Heart right ventricle (tissue), 16 donors: ENCODE measurements around the gene TMEM151B. TPM values are rescaled to one million over a fixed set of nuclear protein-coding genes. Genes with fewer than 3 reads are reported as not detected.

Experiments
- ATAC-seq, 8 donors: fragments of 200-7000 bp; cut with Tn5 transposase; one replicate each; pipeline ENCODE4 v1.9.1; 2020; ENCODE audit warnings: mild to moderate bottlenecking in 8 of 8, moderate library complexity in 8 of 8, moderate number of reproducible peaks in 1 of 8
- DNase-seq, 2 donors: peaks; one replicate each; pipeline ENCODE4 v3.0.0-alpha.2; 2020
- H3K27ac ChIP-seq, 10 donors: fragments of 200-600 bp; sonication (generic) in 2 of 10; one replicate each; pipeline versions ENCODE4 v1.5.0 to v1.8.0; 2020 to 2022; ENCODE audit warnings: mild to moderate bottlenecking in 3 of 10
- H3K27me3 ChIP-seq, 7 donors: fragments of 200-600 bp; one replicate each; pipeline ENCODE4 v1.8.0; 2021 to 2022; ENCODE audit warnings: mild to moderate bottlenecking in 2 of 7
- H3K36me3 ChIP-seq, 9 donors: fragments of 200-600 bp; sonication (generic) in 1 of 9; one replicate each; pipeline versions ENCODE4 v1.5.0 to v1.8.0; 2020 to 2022; ENCODE audit warnings: mild to moderate bottlenecking in 2 of 9
- H3K4me1 ChIP-seq, 9 donors: fragments of 200-600 bp; sonication (generic) in 1 of 9; one replicate each; pipeline versions ENCODE4 v1.5.0 to v1.8.0; 2020 to 2022; ENCODE audit warnings: mild to moderate bottlenecking in 4 of 9
- H3K4me3 ChIP-seq, 10 donors: fragments of 200-600 bp; sonication (generic) in 2 of 10; one replicate each; pipeline versions ENCODE4 v1.5.0 to v1.8.0; 2020 to 2022; ENCODE audit warnings: mild to moderate bottlenecking in 7 of 10, moderate library complexity in 2 of 10
- H3K9me3 ChIP-seq, 11 donors: fragments of 200-600 bp in 10 of 11; sonication (generic) in 2 of 11; one replicate each; pipeline versions ENCODE4 v1.5.0 to v1.8.0; 2013 to 2022; ENCODE audit warnings: mild to moderate bottlenecking in 2 of 11, control low read depth in 1 of 11, moderate library complexity in 1 of 11
- WGBS, 2 donors: extraction: QIAGEN DNeasy Blood & Tissue Kit; methylation state at CpG; one replicate each; pipeline ENCODE4 v1.1.7; 2013; ENCODE audit warnings: inconsistent platforms in 1 of 2; 5-methylcytosine and 5-hydroxymethylcytosine counted together
- intact Hi-C, 10 donors: fragments of 100-400 bp; cut with DNase I; formaldehyde crosslinking; loops; one replicate each; pipeline versions ENCODE4 v1.11.1 to v1.14.2; 2022
- polyA plus RNA-seq, 2 donors: library from polyadenylated mRNA; stranded (reverse); fragments of 200-250 nt; gene quantifications; one replicate each; pipeline ENCODE4 v1.2.3, GENCODE V29; 2013
- total RNA-seq, 10 donors: library from RNA; stranded (reverse); fragmentation: NEBNext Ultra II Directional in 3 of 10; extraction: Animal tissue kit (Norgen Biotek cat#: 25700) in 3 of 10; gene quantifications; one replicate each; pipeline versions ENCODE4 v1.2.1 to v1.2.4, GENCODE V29; 2021 to 2023
- TF ChIP-seq, protein P1 (sequence below), 9 donors: fragments of 200-600 bp; sonication (generic) in 2 of 9; IDR thresholded peaks; one replicate each; pipeline versions ENCODE4 v1.5.0 to v1.8.0; 2021 to 2022; ENCODE audit warnings: antibody characterized with exemption in 9 of 9, mild to moderate bottlenecking in 5 of 9, moderate library complexity in 1 of 9
- donor health status: Arrhythmogenic right ventricular cardiomyopathy.
- donor health status: ischemic (EF 13 %, LVEDD 7.1; RV severe dilation, severe dysfunction).
- donor health status: healthy with polysubstance abuse.
- donor health status: DM: no; HTN: yes; CAD: no.
- donor health status: DM: no; HTN: no; CAD: no.
- donor health status: ischemic (EF 25% LVEDD 6.9; RV normal size, moderate dysfunction).
- donor health status: ischemic (EF 25% LVEDD 5.7; RV mildly dilated, moderate dysfunction).
- donor health status: healthy.
- donor health status: DM: yes; HTN: yes; CAD: no.
- donor health status: Ischemic cardiomyopathy.
- donor health status: ischemic (EF 35%, LVEDD 5.7; RV mildly dilated, moderate dysfunction).
- donor health status: nonischemic (EF 11% LVEDD 7.7; RV severe dilation, severe dysfunction).
- donor health status: DM: yes; HTN: yes; CAD: no.
- donor health status: PGD.
- donor health status: ischemic (EF 29% LVEDD 5.4; RV normal size, mild dysfunction).
- donor health status: nonischemic (EF 23%, LVEDD 6.1; RV moderate dilation, normal function).

Gene TMEM151B
- total and polyA plus RNA-seq, 12 donors, result 0.09 to 2.2 (median 0.43) TPM; not detected in 4

DNA sequence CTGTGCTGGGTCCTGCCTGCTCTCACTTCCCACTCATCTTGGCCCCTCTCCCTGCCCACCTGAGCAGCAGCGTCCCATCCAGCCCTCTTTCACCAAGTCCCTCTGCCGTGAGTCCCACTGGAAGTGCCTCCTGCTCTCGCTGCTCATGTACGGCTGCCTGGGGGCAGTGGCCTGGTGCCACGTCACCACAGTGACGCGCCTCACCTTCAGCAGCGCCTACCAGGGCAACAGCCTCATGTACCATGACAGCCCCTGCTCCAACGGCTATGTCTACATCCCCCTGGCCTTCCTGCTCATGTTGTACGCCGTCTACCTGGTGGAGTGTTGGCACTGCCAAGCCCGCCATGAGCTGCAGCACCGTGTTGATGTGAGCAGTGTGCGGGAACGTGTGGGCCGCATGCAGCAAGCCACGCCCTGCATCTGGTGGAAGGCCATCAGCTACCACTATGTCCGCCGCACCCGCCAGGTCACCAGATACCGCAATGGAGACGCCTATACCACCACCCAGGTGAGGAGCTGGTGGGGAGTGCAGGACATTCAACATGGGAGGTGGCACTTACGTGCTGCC, 2.8 kb downstream of the TMEM151B start:
- 86 to 91% methylated on average over 23 of the region's 23 CpGs for WGBS, 2 donors

GRCh38 chr6:44273617-44274016, 3.4 kb downstream of the TMEM151B start:
- Histone ChIP-seq H3K9me3 (no peaks in the 10 kb centered on the region), H3K36me3 (no peaks in the 10 kb centered on the region), H3K4me1 (peaks cover 0 to 10% (median 5%) of the 10 kb centered on the region in 9 donors), H3K27ac (no peak overlapping the region), H3K4me3 (no peak overlapping the region), H3K27me3 (peaks cover 23 to 99% (median 90%) of the 10 kb centered on the region in 7 donors)
- DNase-seq (no peak), ATAC-seq (no peak)
- TF ChIP-seq, protein P1, sequence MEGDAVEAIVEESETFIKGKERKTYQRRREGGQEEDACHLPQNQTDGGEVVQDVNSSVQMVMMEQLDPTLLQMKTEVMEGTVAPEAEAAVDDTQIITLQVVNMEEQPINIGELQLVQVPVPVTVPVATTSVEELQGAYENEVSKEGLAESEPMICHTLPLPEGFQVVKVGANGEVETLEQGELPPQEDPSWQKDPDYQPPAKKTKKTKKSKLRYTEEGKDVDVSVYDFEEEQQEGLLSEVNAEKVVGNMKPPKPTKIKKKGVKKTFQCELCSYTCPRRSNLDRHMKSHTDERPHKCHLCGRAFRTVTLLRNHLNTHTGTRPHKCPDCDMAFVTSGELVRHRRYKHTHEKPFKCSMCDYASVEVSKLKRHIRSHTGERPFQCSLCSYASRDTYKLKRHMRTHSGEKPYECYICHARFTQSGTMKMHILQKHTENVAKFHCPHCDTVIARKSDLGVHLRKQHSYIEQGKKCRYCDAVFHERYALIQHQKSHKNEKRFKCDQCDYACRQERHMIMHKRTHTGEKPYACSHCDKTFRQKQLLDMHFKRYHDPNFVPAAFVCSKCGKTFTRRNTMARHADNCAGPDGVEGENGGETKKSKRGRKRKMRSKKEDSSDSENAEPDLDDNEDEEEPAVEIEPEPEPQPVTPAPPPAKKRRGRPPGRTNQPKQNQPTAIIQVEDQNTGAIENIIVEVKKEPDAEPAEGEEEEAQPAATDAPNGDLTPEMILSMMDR (IDR thresholded peaks at IDR 0.05), result no peak
- 76 to 81% methylated on average over 1 of the region's 1 CpG for WGBS, 2 donors
- intact Hi-C loops, result no loop called here

More for the DNA sequence above, 2.8 kb downstream of the TMEM151B start:
- TF ChIP-seq, protein P1 (IDR thresholded peaks at IDR 0.05), result no peak
- no peak overlapping the region for H3K4me3 ChIP-seq
- DNase-seq, result no peak
- no peak overlapping the region for H3K27ac ChIP-seq
- no peak for ATAC-seq
- H3K27me3 ChIP-seq, result peaks cover 23 to 99% (median 88%) of the 10 kb centered on the region in 7 donors
- H3K9me3 ChIP-seq, result no peaks in the 10 kb centered on the region
- peaks cover 0 to 10% (median 5%) of the 10 kb centered on the region in 9 donors for H3K4me1 ChIP-seq
- intact Hi-C loops, result no loop called here
- no peaks in the 10 kb centered on the region for H3K36me3 ChIP-seq

GRCh38 chr6:44275271-44275748, 5.1 kb downstream of the TMEM151B start:
- peaks cover 17 to 90% (median 77%) of the 10 kb centered on the region in 7 donors for H3K27me3 ChIP-seq
- no peaks in the 10 kb centered on the region for H3K36me3 ChIP-seq
- peaks cover 0 to 10% (median 5%) of the 10 kb centered on the region in 9 donors for H3K4me1 ChIP-seq
- 77% methylated on average over 59 of the region's 59 CpGs for WGBS, 2 donors
- intact Hi-C loops, result no loop called here
- TF ChIP-seq, protein P1 (IDR thresholded peaks at IDR 0.05), result no peak
- H3K27ac ChIP-seq, result no peak overlapping the region
- DNase-seq, result no peak
- no peak for ATAC-seq
- H3K9me3 ChIP-seq, result no peaks in the 10 kb centered on the region
- H3K4me3 ChIP-seq, result peak overlapping the region in 9 of 10 donors; percentile 23 to 42 (median 31)

DNA sequence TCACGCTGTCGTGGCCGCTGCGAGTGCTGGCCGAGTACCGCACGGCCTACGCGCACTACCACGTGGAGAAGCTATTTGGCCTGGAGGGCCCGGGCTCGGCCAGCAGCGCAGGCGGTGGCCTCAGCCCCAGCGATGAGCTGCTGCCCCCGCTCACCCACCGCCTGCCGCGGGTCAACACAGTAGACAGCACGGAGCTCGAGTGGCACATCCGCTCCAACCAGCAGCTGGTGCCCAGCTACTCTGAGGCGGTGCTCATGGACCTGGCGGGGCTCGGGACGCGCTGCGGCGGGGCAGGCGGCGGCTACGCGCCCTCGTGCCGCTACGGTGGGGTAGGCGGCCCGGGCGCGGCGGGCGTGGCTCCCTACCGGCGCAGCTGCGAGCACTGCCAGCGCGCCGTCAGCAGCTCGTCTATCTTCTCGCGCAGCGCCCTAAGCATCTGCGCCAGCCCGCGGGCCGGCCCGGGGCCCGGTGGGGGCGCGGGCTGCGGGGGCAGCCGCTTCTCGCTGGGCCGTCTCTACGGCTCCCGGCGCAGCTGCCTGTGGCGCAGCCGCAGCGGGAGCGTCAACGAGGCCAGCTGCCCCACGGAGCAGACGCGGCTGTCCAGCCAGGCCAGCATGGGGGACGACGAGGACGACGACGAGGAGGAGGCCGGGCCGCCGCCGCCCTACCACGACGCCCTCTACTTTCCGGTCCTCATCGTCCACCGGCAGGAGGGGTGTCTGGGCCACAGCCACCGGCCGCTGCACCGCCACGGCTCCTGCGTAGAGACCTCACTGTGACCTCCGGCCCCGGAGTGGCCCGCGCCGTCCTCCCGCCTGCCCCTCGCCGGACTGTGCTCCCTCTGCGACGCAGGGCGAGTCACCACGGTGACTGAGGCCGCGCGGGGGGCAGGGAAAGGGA, 5.7 kb downstream of the TMEM151B start:
- 11 to 12% methylated on average over 95 to 109 of the region's 109 CpGs for WGBS, 2 donors
- no peaks in the 10 kb centered on the region for H3K9me3 ChIP-seq
- H3K27ac ChIP-seq, result no peak overlapping the region
- H3K4me3 ChIP-seq, result peak overlapping the region in 9 of 10 donors; percentile 23 to 42 (median 31)
- TF ChIP-seq, protein P1 (IDR thresholded peaks at IDR 0.05), result no peak
- intact Hi-C loops, result no loop called here
- DNase-seq, result no peak
- no peaks in the 10 kb centered on the region for H3K36me3 ChIP-seq
- peaks cover 0 to 10% (median 5%) of the 10 kb centered on the region in 9 donors for H3K4me1 ChIP-seq
- H3K27me3 ChIP-seq, result peaks cover 13 to 87% (median 74%) of the 10 kb centered on the region in 7 donors
- ATAC-seq, result peak in 6 of 8 donors; percentile 19 to 53 (median 42)
